ENCODE data around the gene TPTE.
"Not testable (repeated sequence)": the region's sequence is repeated elsewhere in the genome, so short reads cannot be mapped to it uniquely, and the experiment has no call there.

- TF ChIP-seq CTCF, EZH2, EZH2phosphoT487 (IDR thresholded peaks at IDR 0.05): not testable (repeated sequence)
Observed at GRCh38 chr21:10477794-10478193, 43.6 kb upstream of the TPTE start.
